Stomach (tissue), 9 donors: ENCODE data around the gene SYNGR3. TPM values are rescaled to one million over a fixed set of nuclear protein-coding genes. Genes with fewer than 3 reads are reported as not detected.

Experiments used
- DNase-seq, 2 donors: peaks; one replicate each; pipeline versions ENCODE4 v3.0.0 to v3.0.0-alpha.2; 2013 to 2019
- H3K27ac ChIP-seq, 5 donors: fragments of 200-600 bp in 4 of 5; sonication (generic) in 4 of 5; one replicate each; pipeline ENCODE4 v1.5.1; 2013 to 2019; ENCODE audit warnings: mild to moderate bottlenecking in 1 of 5, moderate library complexity in 1 of 5
- H3K27me3 ChIP-seq, 3 donors: fragments of 200-600 bp; sonication (generic); one replicate each; pipeline ENCODE4 v1.5.1; 2017 to 2019; ENCODE audit warnings: mixed run types in 1 of 3
- H3K36me3 ChIP-seq, 4 donors: fragments of 200-600 bp; sonication (generic); 1 replicate in 3 of 4; 2 replicates in 1 of 4; pipeline ENCODE4 v1.5.1; 2016 to 2019
- H3K4me1 ChIP-seq, 4 donors: fragments of 200-600 bp; sonication (generic); one replicate each; pipeline ENCODE4 v1.5.1; 2016 to 2019
- H3K4me3 ChIP-seq, 4 donors: fragments of 200-600 bp; sonication (generic) in 3 of 4; one replicate each; pipeline ENCODE4 v1.5.1; 2016 to 2019; ENCODE audit warnings: mild to moderate bottlenecking in 1 of 4
- H3K9me3 ChIP-seq, 4 donors: fragments of 200-600 bp; sonication (generic); one replicate each; pipeline ENCODE4 v1.5.1; 2016 to 2019
- EP300 ChIP-seq: sonication (generic); formaldehyde crosslinking; IDR thresholded peaks from one replicate; pipeline ENCODE4 v1.6.1; 2017; ENCODE audit warnings: antibody characterized with exemption
- POLR2A ChIP-seq, 4 donors: fragments of 450-650 bp; IDR thresholded peaks; one replicate each; pipeline ENCODE4 v1.6.1; 2016; ENCODE audit warnings: antibody characterized with exemption in 4 of 4, control low read depth in 2 of 4, mild to moderate bottlenecking in 1 of 4, moderate library complexity in 1 of 4
- POLR2AphosphoS5 ChIP-seq, 3 donors: sonication (generic); formaldehyde crosslinking; IDR thresholded peaks; one replicate each; pipeline ENCODE4 v1.6.1; 2016; ENCODE audit warnings: antibody characterized with exemption in 3 of 3
- WGBS, 5 donors: extraction: QIAGEN DNeasy Blood & Tissue Kit in 3 of 5; methylation state at CpG; one replicate each; pipeline versions ENCODE4 v1.1.5 to v1.1.7; 2013 to 2018; 5-methylcytosine and 5-hydroxymethylcytosine counted together
- intact Hi-C: fragments of 100-400 bp; cut with DNase I; formaldehyde crosslinking; loops from one replicate; pipeline ENCODE4 v1.15.1; 2023; ENCODE audit warnings: low total_unique reads
- polyA plus RNA-seq, 3 donors: library from polyadenylated mRNA; stranded (reverse); fragments of 200-250 nt; gene quantifications; one replicate each; pipeline ENCODE4 v1.2.3, GENCODE V29; 2013
- total RNA-seq, 5 donors: library from RNA; depleted of rRNA; stranded (reverse); fragments of >200 nt; gene quantifications; one replicate each; pipeline versions ENCODE4 v1.1.0 to v1.2.3, GENCODE V29; 2014 to 2016
- TF ChIP-seq, protein P1 (sequence below), 7 experiments: fragments of 450-650 bp in 4 of 7; fragments of 200-600 bp in 3 of 7; sonication (generic) in 3 of 7; IDR thresholded peaks; one replicate each; pipeline ENCODE4 v1.5.1; 2016 to 2019; ENCODE audit warnings: antibody characterized with exemption in 7 of 7, control low read depth in 2 of 7, mild to moderate bottlenecking in 1 of 7
- donor health status: healthy with polysubstance abuse.
- donor health status: Bipolar disorder and iron deficiency.
- donor health status: healthy.

SYNGR3 gene
- total and polyA plus RNA-seq, 8 donors: 1.3 to 1.7 TPM; not detected in 6

DNA sequence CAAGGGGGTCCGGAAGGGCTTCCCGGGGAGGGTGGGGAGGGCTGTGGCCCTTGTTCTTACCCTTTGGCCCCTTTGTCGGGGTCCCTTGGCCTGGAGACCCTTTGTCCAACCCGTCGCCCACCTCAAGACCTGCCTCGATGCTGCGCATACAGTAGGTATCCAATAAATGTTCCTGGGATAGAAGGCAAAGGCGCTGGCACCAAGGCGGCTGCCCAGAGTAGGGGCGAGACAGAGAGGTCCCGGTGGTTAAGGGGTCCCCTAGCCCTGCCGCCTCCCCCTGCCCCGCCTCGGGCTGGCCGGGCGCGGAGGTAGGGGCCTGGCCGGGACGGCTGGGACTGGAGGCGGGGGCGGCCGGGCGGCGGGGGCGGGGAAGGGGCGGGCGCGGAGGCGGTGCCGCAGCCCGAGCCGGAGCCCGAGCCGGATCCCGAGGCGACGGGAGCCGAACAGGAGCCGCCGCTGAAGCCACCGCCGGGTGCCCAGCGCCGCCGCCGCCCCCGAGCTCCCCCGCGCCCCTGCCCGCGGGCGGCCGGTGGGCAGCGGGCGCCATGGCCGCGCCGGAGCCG is 36.8 kb downstream of the SYNGR3 start, which contains the start of gene NHERF2:
Gene NHERF2, plus strand, starts transcription at position 442 of the 563 bp plus-strand sequence. Its CDS starts 104 bp downstream, at position 546.
- 7 to 29% (median 20%) methylated on average over 8 to 55 of the region's 59 CpGs for WGBS, 5 donors
- peak within 1 kb of the TSS; percentile 72 to 95 (median 85) for H3K27ac ChIP-seq
- DNase-seq: peak; percentile 60 to 79

DNA sequence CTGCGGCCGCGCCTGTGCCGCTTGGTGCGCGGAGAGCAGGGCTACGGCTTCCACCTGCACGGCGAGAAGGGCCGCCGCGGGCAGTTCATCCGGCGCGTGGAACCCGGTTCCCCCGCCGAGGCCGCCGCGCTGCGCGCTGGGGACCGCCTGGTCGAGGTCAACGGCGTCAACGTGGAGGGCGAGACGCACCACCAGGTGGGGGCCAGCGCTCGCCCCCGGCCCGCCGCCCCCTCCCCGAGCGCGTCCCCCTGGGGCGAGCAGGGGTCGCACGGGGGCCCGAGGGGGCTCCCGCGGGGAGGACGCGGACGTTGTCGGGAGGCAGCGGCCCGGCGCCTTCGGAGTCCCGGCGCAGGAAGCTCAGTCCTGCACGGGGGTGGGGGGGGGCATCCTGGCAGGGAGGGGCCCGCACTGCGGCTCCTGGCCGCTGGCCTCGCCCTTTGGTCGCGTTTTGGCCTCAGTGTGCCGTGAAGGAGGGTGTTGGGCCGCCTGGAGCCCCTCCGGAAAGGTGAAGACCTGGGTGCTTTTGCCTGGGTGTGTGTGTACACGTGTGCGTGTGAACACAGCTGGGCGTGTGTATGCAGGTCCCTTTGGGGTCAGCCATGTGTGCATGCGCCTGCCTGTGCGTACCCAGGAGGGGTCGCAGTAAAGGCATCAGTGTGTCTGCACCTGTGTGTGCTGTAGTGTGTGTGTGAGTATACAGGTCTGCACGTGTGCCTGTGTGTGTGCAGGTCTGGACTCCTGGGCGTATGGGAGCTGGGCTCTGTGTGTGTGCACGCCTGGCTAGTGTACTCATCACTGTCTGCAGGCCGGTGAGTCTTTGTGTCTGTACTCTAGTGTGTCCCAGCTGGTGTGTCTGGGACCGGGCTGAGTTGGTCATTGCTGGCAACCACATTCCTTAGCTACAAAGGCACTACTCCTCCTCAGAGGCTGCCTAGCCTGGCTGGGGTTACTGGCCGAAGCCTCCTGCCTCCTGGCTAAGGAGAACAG is 37.5 kb downstream of the SYNGR3 start:
- Histone ChIP-seq H3K9me3 (no peaks in the 10 kb centered on the region), H3K4me3 (peak overlapping the region; percentile 72 to 92 (median 78)), H3K27ac (peak overlapping the region; percentile 72 to 95 (median 85)), H3K36me3 (peaks cover 4 to 27% (median 15%) of the 10 kb centered on the region in 4 donors), H3K4me1 (peaks cover 48 to 81% (median 71%) of the 10 kb centered on the region in 4 donors), H3K27me3 (peaks cover 0 to 13% (median 0%) of the 10 kb centered on the region in 3 donors)
- TF ChIP-seq, protein P1, sequence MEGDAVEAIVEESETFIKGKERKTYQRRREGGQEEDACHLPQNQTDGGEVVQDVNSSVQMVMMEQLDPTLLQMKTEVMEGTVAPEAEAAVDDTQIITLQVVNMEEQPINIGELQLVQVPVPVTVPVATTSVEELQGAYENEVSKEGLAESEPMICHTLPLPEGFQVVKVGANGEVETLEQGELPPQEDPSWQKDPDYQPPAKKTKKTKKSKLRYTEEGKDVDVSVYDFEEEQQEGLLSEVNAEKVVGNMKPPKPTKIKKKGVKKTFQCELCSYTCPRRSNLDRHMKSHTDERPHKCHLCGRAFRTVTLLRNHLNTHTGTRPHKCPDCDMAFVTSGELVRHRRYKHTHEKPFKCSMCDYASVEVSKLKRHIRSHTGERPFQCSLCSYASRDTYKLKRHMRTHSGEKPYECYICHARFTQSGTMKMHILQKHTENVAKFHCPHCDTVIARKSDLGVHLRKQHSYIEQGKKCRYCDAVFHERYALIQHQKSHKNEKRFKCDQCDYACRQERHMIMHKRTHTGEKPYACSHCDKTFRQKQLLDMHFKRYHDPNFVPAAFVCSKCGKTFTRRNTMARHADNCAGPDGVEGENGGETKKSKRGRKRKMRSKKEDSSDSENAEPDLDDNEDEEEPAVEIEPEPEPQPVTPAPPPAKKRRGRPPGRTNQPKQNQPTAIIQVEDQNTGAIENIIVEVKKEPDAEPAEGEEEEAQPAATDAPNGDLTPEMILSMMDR (IDR thresholded peaks at IDR 0.05): no peak
- TF ChIP-seq POLR2A (IDR thresholded peaks at IDR 0.05): no peak
- peak in 1 of 2 donors; percentile 66 for DNase-seq
- intact Hi-C loops: loop anchor here (10.0 kb wide), 1 partner anchor 57 kb away; no protein-coding TSS in a partner anchor
- 2 to 26% (median 5%) methylated on average over 6 to 76 of the region's 76 CpGs for WGBS, 5 donors

More for the DNA sequence above, 36.8 kb downstream of the SYNGR3 start, which contains the start of gene NHERF2:
- intact Hi-C loops: loop anchor here (10.0 kb wide), 1 partner anchor 58 kb away; no protein-coding TSS in a partner anchor
- TF ChIP-seq EP300: no peak
- TF ChIP-seq POLR2A (IDR thresholded peaks at IDR 0.05): no peak
- TF ChIP-seq POLR2AphosphoS5 (IDR thresholded peaks at IDR 0.05): no peak
- TF ChIP-seq, protein P1 (IDR thresholded peaks at IDR 0.05): no peak
- Histone ChIP-seq H3K4me3 (peak within 1 kb of the TSS; percentile 72 to 92 (median 78)), H3K4me1 (peaks cover 46 to 76% (median 66%) of the 10 kb centered on the region in 4 donors), H3K27me3 (peaks cover 0 to 21% (median 3%) of the 10 kb centered on the region in 3 donors), H3K9me3 (no peaks in the 10 kb centered on the region), H3K36me3 (peaks cover 4 to 22% (median 14%) of the 10 kb centered on the region in 4 donors)

DNA sequence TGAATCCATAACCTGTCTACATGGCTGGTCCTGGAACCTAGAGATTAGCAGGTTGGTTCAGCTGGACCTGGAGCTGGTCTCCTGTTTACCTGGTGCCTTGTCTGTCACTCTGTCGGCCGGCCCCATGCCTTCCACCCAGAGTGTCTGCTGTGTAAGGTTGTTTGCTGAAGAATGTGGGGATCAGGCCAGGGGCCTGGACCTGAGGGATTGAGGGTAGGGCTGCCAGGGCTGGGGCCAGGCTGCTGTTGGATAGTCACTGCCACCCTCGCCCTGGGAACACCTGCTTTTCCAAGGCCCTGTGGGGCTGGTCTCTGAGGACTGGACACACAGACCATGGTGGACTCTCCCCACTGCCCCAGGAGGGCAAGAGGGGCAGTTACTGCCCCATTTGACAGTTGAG is 38.4 kb downstream of the SYNGR3 start:
- no peak for TF ChIP-seq POLR2AphosphoS5 (IDR thresholded peaks at IDR 0.05)
- TF ChIP-seq, protein P1 (IDR thresholded peaks at IDR 0.05): no peak
- no peak for TF ChIP-seq POLR2A (IDR thresholded peaks at IDR 0.05)
- TF ChIP-seq EP300: no peak
- Histone ChIP-seq H3K4me3 (peak overlapping the region; percentile 72 to 92 (median 78)), H3K27ac (peak overlapping the region; percentile 72 to 95 (median 85)), H3K9me3 (no peaks in the 10 kb centered on the region), H3K36me3 (peaks cover 4 to 27% (median 15%) of the 10 kb centered on the region in 4 donors), H3K4me1 (peaks cover 50 to 81% (median 71%) of the 10 kb centered on the region in 4 donors), H3K27me3 (peaks cover 0 to 7% (median 0%) of the 10 kb centered on the region in 3 donors)
- intact Hi-C loops: loop anchor here (10.0 kb wide), 1 partner anchor 57 kb away; no protein-coding TSS in a partner anchor
- peak in 1 of 2 donors; percentile 16 for DNase-seq
- 15 to 56% (median 30%) methylated on average over 2 to 3 of the region's 3 CpGs for WGBS, 5 donors
